MM.1S (cell line): ENCODE measurements around the gene RALGAPA2.

Source experiments
- DNase-seq: peaks from one replicate; pipeline ENCODE4 v3.0.0-alpha.2; 2015
- H2AFZ ChIP-seq: fragments of 300-600 bp; sonication (generic); 2 replicates; pipeline ENCODE4 v1.6.0; 2016; ENCODE audit warnings: antibody characterized with exemption, low read length
- H3F3A ChIP-seq: fragments of 300-600 bp; sonication (generic); 2 replicates; pipeline ENCODE4 v1.6.1; 2016; ENCODE audit warnings: mild to moderate bottlenecking, antibody characterized with exemption, low read length, moderate library complexity, mixed read lengths; ENCODE audit not compliant: insufficient read depth
- H3K27ac ChIP-seq: fragments of 300-600 bp; sonication (generic); 2 replicates; pipeline ENCODE4 v1.5.1; 2016; ENCODE audit warnings: mild to moderate bottlenecking, low read length
- H3K27me3 ChIP-seq: fragments of 300-600 bp; sonication (generic); replicated peaks from 2 replicates; pipeline ENCODE4 v1.6.0; 2016; ENCODE audit warnings: low read length; ENCODE audit not compliant: insufficient read depth
- H3K36me3 ChIP-seq: fragments of 300-600 bp; sonication (generic); replicated peaks from 2 replicates; pipeline ENCODE4 v1.6.1; 2016; ENCODE audit warnings: mild to moderate bottlenecking, low read length, mixed read lengths; ENCODE audit not compliant: insufficient read depth
- H3K4me1 ChIP-seq: fragments of 300-600 bp; sonication (generic); 2 replicates; pipeline ENCODE4 v1.6.1; 2016; ENCODE audit warnings: low read length, mixed read lengths
- H3K4me2 ChIP-seq: fragments of 300-600 bp; sonication (generic); 2 replicates; pipeline ENCODE4 v1.6.0; 2016; ENCODE audit warnings: low read depth, low read length
- H3K4me3 ChIP-seq: fragments of 300-600 bp; sonication (generic); 2 replicates; pipeline ENCODE4 v1.5.1; 2016; ENCODE audit warnings: low read length, mixed read lengths
- H3K79me2 ChIP-seq: fragments of 300-600 bp; sonication (generic); 2 replicates; pipeline ENCODE4 v1.6.1; 2016; ENCODE audit warnings: mixed run types, low read length, mixed read lengths
- H3K9ac ChIP-seq: fragments of 300-600 bp; sonication (generic); 2 replicates; pipeline ENCODE4 v1.6.1; 2016; ENCODE audit warnings: low read length, mixed read lengths
- H3K9me2 ChIP-seq: fragments of 300-600 bp; sonication (generic); replicated peaks from 2 replicates; pipeline ENCODE4 v1.6.1; 2016; ENCODE audit warnings: mild to moderate bottlenecking, low read length, mixed read lengths; ENCODE audit not compliant: insufficient read depth
- H3K9me3 ChIP-seq: fragments of 300-600 bp; sonication (generic); replicated peaks from 2 replicates; pipeline ENCODE4 v1.6.1; 2016; ENCODE audit warnings: mild to moderate bottlenecking, low read length, mixed read lengths; ENCODE audit not compliant: insufficient read depth
- H4K20me1 ChIP-seq: fragments of 300-600 bp; sonication (generic); 2 replicates; pipeline ENCODE4 v1.6.1; 2016; ENCODE audit warnings: mild to moderate bottlenecking, low read length, moderate library complexity, mixed read lengths; ENCODE audit not compliant: insufficient read depth
- EZH2 ChIP-seq: fragments of 300-600 bp; sonication (generic); optimal IDR thresholded peaks from 2 replicates; pipeline ENCODE3; 2017; ENCODE audit warnings: low read depth, mild to moderate bottlenecking, antibody characterized with exemption, low read length, mixed read lengths
- EZH2phosphoT487 ChIP-seq: fragments of 300-600 bp; sonication (generic); IDR thresholded peaks from 2 replicates; pipeline ENCODE4 v1.6.1; 2018; ENCODE audit warnings: antibody characterized with exemption, low read length
- TF ChIP-seq, protein P1 (sequence below): fragments of 300-600 bp; sonication (generic); IDR thresholded peaks from 2 replicates; pipeline ENCODE4 v1.5.1; 2016; ENCODE audit warnings: antibody characterized with exemption, low read length, mixed read lengths

RALGAPA2 gene

DNA sequence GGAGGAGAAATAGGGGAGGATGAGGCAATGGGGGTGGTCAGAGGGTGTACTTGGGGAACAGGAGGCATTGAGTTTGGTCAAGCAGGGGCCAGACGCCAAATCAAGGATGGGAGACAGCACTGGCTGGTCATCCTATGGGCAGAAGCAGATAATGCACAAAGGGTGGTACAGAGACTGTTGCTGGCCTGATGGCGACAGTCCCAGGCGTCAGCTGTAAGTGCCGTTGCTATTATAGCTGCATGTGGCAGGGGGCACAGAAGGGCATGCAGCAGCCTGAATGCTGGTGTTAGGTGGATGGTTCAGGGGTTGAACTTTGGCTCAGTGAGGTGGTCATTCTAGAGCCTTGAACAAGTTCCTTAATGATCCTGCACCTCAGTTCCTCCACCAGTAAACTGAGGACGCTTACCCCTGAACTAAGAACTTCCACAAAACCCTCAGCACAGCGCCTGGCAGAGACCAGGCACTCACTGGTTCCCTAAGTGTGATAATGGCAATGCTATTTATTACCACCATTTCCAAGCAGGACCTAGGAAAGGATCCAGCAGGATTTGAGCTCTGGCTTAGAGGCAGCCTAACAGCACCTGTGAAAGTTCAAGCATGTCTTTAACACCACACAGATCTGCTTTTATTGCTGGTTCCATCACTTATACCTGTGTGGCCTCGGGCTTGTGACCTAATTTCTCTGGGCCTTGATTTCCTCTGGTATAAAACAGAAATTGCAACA, 181.9 kb downstream of the RALGAPA2 start:
- no peak for DNase-seq
- no peaks in the 10 kb centered on the region for H4K20me1 ChIP-seq
- no peak overlapping the region for H3K9ac ChIP-seq
- H2AFZ ChIP-seq: no peak overlapping the region
- no peaks in the 10 kb centered on the region for H3K36me3 ChIP-seq
- no peaks in the 10 kb centered on the region for H3K27me3 ChIP-seq
- no peaks in the 10 kb centered on the region for H3K9me2 ChIP-seq
- H3K79me2 ChIP-seq: no peaks in the 10 kb centered on the region
- no peaks in the 10 kb centered on the region for H3K9me3 ChIP-seq
- H3K27ac ChIP-seq: no peak overlapping the region
- no peak overlapping the region for H3K4me3 ChIP-seq
- H3K4me2 ChIP-seq: no peak overlapping the region
- no peak for TF ChIP-seq EZH2
- TF ChIP-seq, protein P1, sequence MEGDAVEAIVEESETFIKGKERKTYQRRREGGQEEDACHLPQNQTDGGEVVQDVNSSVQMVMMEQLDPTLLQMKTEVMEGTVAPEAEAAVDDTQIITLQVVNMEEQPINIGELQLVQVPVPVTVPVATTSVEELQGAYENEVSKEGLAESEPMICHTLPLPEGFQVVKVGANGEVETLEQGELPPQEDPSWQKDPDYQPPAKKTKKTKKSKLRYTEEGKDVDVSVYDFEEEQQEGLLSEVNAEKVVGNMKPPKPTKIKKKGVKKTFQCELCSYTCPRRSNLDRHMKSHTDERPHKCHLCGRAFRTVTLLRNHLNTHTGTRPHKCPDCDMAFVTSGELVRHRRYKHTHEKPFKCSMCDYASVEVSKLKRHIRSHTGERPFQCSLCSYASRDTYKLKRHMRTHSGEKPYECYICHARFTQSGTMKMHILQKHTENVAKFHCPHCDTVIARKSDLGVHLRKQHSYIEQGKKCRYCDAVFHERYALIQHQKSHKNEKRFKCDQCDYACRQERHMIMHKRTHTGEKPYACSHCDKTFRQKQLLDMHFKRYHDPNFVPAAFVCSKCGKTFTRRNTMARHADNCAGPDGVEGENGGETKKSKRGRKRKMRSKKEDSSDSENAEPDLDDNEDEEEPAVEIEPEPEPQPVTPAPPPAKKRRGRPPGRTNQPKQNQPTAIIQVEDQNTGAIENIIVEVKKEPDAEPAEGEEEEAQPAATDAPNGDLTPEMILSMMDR: no peak
- TF ChIP-seq EZH2phosphoT487: no peak
- no peaks in the 10 kb centered on the region for H3F3A ChIP-seq
- H3K4me1 ChIP-seq: no peaks in the 10 kb centered on the region

DNA sequence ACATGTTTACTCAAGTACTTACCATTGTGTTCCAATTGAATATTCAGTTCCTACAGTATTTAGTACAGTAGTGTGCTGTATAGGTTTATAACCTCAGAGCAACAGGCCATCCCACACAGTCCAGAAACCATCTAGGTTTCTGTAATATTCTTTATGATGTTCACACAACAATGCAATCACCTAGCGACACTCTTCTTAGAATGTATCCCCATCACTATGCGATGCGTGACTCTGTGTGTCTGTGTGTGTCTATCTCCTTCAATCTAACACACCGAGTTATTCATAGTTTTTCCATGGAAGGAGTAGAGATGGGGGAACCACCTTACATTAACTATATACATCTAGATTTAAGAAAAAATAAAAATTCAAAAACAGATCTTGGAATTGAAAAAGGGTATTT, 182.8 kb downstream of the RALGAPA2 start:
- Histone ChIP-seq H3K36me3 (no peaks in the 10 kb centered on the region), H2AFZ (no peak overlapping the region), H4K20me1 (no peaks in the 10 kb centered on the region), H3K27ac (no peak overlapping the region), H3K9me2 (no peaks in the 10 kb centered on the region), H3K4me2 (no peak overlapping the region), H3K9ac (no peak overlapping the region), H3F3A (no peaks in the 10 kb centered on the region), H3K79me2 (no peaks in the 10 kb centered on the region), H3K9me3 (no peaks in the 10 kb centered on the region), H3K4me1 (no peaks in the 10 kb centered on the region), H3K27me3 (no peaks in the 10 kb centered on the region), H3K4me3 (no peak overlapping the region)
- TF ChIP-seq, protein P1: no peak
- TF ChIP-seq EZH2 (no peak), EZH2phosphoT487 (no peak)
- DNase-seq: no peak

DNA sequence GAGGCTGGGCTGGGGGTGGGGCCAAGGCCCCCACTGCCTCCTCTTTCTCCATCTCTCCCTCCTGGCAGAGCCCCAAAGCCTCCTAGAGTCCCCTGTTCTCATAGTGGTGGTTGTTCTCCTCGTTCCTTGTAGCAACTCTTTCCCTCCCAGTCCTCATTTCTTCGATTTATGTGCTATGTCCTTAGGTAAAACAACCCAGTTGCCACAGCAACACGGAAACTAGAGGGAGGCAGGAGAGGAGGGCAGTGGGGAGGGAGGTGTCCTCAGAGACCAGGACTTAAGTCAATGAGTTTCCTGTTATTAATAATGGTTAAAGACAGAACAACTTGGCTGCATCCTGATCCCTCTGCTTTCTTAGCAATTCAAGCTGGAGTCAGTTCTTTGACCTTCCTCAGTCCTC, 183.6 kb downstream of the RALGAPA2 start:
- H4K20me1 ChIP-seq: no peaks in the 10 kb centered on the region
- no peak overlapping the region for H3K4me3 ChIP-seq
- TF ChIP-seq EZH2 (no peak), EZH2phosphoT487 (no peak)
- TF ChIP-seq, protein P1: no peak
- H3F3A ChIP-seq: no peaks in the 10 kb centered on the region
- H3K9ac ChIP-seq: no peak overlapping the region
- no peaks in the 10 kb centered on the region for H3K27me3 ChIP-seq
- no peaks in the 10 kb centered on the region for H3K4me1 ChIP-seq
- H3K9me2 ChIP-seq: no peaks in the 10 kb centered on the region
- no peak overlapping the region for H2AFZ ChIP-seq
- H3K9me3 ChIP-seq: no peaks in the 10 kb centered on the region
- no peak overlapping the region for H3K27ac ChIP-seq
- no peaks in the 10 kb centered on the region for H3K79me2 ChIP-seq
- H3K4me2 ChIP-seq: no peak overlapping the region
- H3K36me3 ChIP-seq: no peaks in the 10 kb centered on the region
- no peak for DNase-seq
